Amniotic epithelial cell (primary cell): ENCODE measurements around the gene MMAB.
A peak's percentile ranks its signal among the peaks of the same experiment; 100 is the strongest.

ENCODE experiments used
- DNase-seq: peaks from one replicate; pipeline ENCODE4 v3.0.0-alpha.2; 2010; ENCODE audit warnings: low read depth

Gene MMAB

DNA sequence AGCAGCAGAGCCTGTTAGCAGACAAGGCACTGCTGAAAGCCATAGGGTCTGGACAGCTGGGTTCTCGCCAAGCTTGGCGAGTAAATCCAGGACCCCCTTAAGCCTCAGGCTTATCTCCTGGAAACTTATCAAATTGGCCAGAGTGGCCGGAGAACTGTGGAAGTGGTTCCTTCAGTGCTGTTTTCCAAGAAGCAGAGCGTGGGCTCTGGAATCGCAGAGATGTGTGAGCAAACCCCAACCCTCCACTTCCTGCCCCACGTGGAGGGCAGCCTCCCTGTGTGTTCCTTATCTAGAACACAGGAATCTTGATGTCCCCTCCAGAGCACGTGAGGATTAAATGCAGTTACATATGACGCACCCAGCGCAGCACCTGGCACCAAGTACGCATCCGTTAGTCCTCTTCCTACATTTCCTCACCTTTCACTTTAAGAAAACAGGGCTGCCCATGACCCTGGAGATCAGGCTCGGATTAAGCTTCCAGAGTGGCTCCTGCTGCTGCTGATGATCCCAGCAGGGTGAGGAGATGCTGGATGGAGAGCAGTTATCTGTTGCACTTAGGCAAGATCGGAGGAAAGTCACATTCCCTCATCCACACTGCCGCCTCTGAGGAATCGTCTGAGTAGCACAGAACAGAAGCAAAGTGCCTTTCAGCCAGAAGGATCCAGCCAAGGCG, 35.0 kb downstream of the MMAB start:
- DNase-seq, result peak; percentile 50

DNA sequence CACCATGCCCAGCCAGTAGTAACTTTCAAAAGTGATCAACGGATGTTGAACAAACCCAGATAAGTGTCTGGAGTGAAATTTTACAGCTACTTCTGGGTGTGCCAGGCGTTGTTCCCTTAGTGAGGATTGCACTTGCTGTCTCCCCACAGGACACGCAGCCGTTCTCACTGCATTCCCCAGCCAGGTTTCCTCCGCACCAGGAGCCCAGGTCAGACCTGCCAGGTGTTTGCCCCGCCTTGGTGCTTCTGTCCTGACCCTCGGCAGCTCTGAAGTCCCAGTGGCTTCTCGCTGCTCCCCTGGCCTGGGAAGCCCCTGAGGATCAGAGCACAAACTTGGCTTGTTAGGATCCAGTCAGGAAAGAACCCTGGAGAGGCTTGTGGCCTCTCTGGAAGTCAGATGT, 36.2 kb downstream of the MMAB start:
- DNase-seq, result no peak

DNA sequence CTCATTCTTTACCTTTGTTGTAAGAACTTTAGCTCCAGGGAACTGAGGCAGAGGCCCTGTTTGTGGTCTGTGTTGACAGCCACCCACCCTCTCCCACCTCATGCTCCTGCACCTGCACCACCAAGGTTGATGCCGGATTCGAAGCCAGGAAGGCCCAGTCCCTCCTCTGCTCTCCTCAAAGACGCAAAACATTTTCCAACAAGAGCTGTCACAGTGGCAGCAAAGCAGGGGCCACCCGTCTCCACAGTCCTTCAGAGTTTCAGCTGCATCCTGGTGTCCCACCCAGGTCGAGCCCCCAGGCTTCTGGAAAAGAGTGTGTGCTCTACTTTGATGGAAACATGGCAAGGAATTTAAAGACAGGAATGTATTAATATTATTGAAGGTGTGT, 37.4 kb downstream of the MMAB start:
- no peak for DNase-seq

DNA sequence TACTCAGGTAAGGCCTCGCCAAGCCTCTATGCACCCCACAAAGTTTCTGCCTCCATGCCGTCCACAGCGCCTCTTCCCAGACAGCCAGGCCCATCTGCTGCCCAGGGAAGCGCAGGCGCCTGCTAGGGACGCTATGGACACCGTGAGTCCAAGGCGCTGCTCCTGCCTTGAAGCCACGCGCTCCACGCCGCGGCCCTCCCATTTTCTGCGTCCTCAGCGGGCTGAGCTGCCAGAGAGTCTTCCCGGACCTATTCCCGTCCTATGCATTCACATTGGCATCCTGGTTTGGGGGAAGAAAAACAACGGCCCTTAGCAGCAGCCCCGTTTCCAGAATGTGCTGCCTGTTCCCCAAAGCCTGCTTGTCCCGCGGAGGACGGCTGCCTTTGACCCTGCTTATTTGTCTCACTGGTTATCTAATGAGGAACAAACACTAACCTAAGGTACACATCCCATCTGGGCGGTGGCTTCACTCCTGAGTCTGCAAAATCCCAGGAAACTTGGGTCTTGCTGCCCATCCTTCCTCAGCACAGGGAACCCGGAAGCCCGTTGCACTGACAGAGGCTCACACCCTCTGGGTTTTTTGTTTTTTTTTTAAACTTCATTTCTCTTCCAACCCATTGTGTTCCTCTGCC, 38.0 kb downstream of the MMAB start:
- DNase-seq, result no peak

DNA sequence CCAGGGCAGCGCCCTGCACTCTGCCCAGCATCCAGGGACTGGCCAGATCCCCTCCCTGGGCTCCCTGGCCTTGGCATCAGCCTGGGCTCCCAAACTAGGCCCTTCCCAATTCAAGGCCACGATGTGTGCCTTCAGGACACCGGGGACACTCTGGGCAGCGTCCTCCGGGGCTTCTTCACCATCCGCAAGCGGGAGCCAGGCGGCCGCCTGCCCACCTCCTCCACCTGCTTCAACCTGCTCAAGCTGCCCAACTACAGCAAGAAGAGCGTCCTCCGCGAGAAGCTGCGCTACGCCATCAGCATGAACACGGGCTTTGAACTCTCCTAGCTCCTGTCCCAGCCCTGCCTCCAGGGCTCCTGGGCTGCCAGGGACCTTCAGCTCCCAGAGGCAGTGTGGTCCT, 38.8 kb downstream of the MMAB start:
- DNase-seq, result no peak

DNA sequence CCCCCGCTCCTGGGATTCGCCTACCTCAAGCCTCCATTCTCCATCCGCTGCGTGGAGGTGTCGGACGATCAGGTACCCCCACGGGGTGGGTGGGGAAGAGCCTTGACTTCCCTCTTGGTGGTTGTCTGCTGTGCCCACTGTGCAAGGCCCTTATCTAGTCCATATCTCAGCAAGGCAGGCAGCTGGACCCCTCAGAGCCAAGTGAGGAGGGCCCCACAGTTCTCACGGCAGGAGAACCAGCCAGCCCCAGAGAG, 39.9 kb downstream of the MMAB start:
- no peak for DNase-seq

DNA sequence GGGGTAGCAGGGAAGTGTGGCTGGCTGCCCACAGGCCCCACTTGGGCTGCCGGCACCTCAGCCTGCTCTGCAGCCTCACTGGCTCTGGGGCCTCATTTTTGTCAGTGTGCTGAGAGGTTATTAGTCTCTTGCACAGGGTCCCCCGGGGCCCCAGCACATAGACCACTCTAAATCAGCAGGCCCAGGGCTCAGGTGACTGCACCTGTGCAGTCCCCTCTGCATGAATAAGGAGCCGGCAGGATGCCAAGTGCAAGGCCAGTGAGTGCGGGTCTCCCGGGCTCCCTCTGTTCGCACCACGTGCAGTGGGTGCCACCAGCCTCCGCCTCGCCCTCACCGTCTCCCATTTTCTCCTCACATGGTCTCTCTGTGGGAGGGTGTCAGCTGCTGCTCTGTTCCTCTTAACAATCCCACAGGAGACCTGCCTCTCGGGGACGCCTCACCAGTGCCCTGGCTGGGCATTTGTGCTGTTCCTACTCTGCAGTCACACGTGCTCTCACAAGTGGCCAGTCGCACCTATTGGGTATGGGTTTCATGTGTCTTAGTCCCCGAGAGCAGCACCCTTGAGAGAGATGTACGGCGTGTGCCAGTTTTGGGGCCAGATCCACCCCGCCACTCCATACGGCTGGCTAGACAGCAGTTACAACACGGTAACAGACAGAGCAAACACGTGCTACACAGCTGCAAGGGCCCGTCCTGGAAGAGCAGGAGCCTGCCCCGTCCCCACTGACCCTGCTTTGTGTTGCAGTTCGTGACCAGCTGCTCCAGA, 40.4 kb downstream of the MMAB start:
- DNase-seq, result no peak

DNA sequence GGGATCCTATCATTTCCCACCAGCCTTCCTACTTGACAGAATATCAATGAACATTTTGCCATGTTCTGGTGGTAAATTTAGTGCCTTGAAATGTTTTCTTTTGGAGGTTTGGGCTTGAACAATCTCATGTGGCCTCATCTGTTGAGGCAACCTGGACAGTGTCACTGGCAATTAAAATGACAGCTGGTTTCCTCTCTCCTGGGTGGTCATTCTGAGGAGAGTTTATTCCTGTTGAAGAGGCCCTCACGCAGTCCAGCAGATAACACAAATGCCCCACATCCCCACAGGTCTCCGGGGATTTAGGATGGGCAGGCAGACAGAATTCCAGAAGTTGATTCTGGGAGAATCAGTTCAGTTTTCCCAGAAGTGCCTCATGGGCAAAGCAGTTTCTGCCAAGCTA, 41.9 kb downstream of the MMAB start:
- DNase-seq, result no peak

DNA sequence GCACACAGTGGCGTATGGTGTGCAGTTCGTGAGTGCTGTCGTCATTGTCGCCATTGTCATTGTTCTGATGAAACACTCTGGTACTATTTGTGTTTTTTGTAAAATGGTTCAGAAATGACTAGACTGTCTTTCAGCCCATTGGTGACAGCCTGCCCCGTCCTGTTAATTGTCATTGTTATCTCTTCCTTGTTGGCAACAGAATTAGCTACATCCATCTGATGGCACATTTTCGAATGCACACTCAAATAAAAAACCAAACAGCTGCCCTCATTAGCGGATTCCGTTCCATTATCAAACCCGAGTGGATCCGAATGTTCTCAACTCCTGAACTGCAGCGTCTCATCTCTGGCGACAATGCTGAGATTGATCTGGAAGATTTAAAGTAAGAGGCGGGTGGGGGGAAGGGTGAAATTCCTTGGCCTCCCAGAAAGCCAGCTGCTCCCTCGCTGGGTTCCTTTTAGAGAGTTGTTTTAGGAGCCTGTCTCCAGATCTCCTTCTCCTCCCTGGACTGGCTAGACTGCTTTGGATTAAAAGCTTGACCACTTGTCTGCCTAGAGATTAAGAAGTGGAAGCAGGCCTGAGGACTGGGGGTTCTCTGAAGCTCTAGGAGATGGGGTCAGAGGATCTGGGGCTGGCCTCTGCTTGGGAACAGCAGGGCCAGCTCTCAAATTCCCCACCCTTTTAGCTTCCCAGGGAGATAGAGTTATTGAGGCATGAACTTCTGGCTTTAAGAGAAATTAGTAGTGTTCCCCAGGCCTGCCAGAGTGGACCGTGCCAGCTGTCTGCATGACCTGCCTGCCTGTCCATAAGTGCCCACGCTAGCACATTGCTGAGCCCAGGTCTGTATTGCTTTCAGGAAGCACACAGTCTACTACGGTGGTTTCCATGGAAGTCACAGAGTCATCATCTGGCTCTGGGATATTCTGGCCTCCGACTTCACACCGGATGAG, 43.3 kb downstream of the MMAB start:
- DNase-seq, result no peak

DNA sequence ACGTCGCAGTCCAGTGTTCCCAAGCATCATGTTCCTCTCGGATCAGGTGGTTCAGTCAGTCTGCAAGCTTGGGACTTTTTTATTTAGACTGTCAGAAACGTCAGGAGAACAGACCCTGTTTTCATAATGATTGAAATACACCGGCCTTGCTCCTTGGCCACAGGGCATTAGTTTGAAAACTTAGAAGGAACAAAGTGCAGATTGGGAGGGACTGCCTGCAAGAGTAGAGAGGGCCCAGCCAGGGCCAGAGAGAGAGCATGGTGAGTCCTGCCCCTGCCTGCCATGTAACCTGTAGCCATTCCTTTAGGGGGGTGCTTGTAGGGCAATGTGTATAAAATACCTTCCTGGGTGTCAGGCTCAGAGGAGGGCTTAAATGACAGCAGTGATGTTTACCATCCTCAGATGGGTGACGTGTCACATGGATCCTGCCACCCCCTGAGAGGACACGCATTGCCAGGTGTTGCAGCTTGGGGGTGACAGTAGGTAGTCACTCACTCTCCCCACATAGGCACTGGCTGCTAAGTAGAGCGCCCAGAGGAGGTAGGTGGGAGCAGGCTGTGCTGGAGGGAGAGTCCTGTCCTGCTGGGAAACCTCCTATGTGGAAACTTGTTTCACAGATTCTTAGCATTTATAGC, 45.7 kb downstream of the MMAB start:
- DNase-seq, result no peak

DNA sequence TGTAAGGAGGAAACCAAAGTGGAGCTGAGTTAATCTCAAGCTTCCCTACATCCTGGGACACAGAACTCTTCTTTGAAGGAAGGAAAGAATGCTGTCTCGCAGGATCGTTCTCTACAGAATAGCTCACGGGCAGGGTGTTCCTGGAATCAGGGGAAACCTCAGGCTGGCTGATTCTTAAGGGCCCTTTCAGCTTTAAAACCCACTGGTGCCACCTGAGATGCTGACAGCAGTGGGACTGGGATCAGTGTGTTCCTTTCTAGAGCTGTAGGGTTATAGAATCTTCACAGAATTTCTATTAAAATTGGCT, 48.1 kb downstream of the MMAB start:
- DNase-seq, result no peak

DNA sequence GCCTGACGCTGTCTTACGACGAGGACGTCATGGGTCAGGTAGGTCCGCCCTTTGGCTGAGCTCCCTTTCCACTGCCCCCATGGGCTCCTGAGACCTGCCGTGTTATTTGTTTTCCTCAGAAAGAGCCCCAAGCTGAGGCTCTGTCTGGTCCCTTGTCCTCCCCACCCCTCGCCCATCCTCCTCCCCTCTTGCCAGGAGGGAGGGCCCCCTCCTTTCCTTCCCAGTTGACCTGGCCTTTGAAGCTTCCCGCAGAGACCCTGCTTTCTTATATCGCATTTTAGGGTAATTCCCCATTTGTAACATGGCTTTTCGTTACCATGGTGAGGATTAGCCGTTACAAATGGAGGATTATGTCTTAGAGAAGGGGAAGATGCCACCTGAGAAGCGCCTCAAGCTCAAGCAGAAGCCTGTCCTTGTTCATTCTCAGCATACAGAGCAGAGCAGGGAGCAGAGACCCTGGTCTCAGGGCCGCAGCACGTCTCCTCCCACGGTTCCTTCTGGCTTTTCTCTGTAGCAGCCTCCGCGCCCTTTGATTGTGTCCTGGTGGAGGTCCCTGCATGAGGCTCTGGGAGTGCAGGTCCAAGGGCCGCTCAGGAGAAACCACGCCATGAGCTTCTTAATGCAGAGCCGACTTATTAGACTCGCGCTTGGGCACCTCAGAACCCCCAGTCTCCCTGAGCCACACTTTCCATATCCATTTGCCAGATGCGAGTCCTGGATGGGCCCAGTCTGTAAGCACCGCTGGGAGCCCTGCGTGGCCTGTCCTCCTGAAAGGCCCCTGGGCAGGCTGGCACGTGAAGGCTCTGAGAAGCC, 48.6 kb downstream of the MMAB start:
- DNase-seq, result no peak

DNA sequence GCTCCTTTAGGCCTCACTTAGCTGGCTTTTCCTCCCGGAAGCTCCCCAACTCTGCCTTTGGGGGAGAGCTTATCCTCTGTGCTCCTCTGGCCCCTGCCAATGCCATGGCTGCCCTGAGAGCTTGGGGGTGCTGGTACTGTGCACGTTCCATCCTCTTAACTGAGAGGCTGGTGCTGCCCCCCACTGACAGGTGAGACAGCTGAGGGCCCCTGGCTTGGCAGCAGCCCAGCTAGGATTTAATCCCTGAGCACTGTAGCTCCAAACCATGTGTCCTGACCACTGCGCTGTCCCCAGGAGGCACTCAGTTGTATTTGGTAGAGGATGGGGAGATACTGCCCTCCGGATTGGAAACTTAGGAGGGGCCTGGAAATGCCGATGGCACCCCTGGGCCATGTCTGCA, 49.8 kb downstream of the MMAB start:
- DNase-seq, result no peak

DNA sequence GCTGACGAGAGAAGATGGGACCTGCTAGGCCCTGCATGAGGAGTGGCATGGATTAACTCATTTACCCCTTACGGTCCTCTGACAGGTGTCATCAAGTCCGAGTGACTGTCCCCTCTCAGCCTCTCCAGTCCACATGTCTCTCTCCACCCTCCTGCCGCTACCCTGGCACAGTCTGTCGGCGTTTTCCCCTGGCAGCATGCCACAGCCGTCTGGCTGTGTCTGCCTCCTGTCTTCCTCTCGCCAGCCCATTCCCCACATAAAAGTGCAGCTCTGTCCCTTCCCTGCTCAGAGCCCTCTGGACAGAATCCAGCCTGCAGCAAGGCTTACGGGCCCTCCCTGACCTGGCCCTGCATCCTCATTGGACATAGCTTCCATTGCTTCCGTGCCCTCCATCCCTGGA, 50.2 kb downstream of the MMAB start:
- DNase-seq, result no peak

DNA sequence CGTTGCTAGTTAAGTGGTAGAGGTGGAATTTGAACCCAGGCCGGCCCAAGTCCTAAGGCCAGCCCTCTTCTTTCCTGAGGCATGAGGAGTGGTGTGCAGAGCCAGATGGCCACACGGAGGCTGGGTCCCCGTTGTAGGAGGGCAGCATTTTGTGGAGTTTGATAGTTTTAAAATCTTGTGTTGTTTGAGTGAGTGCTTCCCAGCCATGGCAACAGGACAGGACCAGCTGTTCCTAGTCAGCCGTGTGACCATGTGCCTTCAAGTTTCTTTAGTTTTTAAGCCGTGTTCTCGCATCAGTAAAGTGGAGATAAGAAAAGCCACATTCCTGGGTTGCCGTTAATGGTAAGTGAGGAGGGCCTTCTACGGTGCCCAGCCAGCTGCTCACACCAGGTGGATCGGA, 51.5 kb downstream of the MMAB start:
- no peak for DNase-seq

DNA sequence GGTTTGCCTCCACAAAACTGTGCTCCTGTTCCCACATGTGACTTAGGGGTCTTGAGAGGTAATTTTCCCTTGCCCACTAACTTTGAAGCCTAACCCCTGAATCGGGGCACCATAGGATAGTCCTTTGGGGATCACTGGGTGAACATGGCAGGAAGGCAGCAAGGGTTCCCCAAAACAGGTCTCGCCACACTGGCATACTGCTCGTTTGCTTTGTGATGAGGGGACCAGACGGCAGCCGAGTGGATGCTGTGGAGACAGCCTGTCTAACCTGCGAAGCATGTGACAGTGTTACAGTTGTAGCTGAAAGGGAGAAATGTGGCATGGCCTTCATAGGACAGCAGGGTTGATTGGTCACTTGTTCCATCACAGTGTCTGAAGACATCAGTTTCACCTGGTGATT, 53.5 kb downstream of the MMAB start:
- DNase-seq, result no peak

DNA sequence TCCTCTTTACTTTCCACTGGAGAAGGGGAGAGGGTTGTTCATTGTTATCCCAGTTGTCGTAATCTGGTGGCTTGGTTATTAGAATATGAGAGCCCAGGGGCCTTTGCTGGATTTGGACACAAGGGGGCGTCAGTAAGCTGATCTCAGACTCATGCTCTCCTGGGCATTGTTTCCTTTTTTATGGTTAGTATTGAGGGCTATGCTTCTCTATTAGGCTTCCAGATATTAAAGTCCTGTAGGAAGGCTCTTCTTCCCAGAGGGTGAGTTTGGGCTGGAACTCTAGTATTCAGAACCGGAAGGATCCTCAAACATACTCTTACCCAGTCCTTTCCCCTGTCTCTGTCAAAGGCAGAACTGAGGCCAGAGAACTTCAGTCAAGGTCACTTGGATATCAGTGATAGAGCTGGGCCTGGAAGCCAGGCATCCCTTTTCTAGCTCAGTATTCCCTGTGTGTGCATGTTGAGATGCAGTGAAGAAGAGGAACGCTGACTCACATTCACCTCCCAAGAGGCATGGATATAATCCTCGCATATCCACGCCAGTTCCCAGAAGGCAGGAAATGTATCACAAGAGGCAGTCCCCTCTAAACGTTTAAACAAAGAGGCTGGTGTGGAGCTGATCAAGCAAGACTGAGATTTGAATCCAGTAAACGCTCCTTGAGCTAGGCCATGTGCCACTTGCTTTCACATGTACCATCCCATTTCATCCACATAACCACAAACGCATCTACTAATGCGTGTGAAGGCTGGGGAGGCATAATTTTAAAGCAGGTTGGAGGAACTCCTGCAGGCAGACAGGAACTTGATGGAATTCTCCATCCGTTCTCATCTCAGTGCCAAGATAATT, 54.3 kb downstream of the MMAB start:
- peak; percentile 86 for DNase-seq

DNA sequence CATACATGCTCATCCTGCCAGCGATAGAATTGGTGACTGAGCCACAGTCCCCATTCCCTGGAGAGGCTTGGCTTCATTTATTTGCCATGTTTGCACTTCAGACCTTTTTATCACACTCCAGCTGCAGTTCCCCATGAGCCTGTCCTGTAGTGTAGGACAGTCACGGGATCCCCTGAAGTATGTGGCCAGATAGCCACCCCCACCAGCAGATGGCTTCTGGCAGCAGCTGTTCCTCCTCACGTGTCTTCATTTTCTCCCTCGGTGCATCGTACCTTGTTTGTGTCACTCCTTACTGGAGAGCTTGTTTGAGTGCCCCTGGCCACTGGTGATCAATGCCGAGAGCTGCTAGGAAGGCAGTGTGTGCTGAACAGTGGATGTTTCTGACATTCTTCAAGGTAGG, 55.7 kb downstream of the MMAB start:
- DNase-seq, result no peak

DNA sequence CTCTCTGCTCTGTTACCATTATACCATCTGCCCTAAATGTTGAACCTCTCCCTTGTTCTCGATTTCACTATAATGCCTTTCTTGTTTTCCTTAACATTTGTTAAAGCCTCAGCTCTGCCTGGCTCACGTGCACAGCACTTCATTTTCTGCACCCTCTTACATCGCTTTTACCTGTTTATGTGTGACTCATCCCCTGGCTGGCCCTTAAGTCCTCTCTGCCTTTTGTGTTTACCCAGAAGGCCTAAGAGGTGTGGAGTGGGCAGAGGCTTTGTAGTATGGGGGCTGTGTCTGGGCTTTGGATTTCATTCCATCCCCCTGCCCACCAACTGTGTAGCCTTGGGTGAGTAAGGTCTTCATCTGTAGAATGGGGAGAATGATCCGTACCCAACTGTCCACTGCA, 59.3 kb downstream of the MMAB start:
- no peak for DNase-seq

DNA sequence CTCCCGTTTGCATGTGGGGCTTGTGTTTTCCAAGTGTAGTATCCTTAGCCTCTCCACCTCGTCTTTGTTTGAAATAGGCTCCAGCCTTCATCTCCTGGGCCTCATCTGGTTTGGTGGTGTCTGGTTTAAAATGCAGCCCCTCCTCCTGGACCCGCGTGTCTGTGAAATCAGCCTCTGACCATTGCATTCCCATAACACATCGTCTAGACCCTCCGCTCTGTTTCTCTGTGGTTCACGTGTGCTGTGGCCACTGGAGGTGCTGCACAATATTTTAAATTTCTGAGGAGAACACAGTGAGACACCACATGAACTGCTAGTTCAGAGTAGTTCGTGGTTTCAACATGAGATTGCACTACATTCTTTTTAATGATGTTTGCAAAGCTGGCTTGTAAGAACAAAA, 60.3 kb downstream of the MMAB start:
- peak; percentile 37 for DNase-seq

DNA sequence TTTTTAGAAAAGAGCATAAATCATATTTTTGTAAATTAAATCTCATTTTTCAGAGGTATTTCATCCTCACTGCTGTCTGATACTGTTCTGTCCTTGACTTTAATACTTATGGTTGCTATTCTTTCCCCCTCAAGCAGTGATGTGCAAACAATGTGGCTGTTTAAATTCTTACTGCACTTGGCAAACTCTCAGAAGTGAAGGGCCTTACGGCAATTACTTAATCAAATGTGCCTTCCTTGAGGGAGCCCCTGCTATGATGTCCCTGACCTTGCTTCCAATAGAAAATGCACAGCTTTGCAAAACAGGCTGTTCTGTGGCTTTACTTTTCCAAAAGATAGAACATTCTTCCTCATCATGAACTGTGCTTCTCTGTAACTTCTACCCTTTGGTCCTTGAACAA, 60.7 kb downstream of the MMAB start:
- DNase-seq, result peak; percentile 29
